ENCODE data around the gene CACNA2D2.

The CACNA2D2 gene

DNA sequence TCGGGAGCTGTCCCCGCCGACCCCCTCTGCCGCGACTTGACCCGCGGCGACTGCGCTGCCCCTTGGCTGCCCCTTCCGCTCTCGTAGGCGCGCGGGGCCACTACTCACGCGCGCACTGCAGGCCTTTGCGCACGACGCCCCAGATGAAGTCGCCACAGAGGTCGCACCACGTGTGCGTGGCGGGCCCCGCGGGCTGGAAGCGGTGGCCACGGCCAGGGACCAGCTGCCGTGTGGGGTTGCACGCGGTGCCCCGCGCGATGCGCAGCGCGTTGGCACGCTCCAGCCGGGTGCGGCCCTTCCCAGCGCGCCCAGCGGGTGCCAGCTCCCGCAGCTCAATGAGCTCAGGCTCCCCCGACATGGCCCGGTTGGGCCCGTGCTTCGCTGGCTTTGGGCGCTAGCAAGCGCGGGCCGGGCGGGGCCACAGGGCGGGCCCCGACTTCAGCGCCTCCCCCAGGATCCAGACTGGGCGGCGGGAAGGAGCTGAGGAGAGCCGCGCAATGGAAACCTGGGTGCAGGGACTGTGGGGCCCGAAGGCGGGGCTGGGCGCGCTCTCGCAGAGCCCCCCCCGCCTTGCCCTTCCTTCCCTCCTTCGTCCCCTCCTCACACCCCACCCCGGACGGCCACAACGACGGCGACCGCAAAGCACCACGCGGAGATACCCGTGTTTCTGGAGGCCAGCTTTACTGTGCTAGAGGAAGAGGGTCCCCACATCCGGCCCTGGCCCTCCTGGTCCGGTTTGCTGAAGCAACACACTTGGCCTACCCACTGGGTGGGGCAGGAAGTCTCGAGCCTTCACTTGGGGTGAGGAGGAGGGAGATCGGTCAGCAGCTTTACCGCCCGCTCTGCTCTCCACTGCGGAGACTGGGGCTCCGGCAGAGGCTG is 162.7 kb downstream of the CACNA2D2 start, which contains the start of gene RASSF1:
TSS of gene RASSF1 (minus strand) at position 389 of the 882 bp plus-strand sequence. CDS start at position 358, 31 bp downstream.
- DNase-seq, result peak; percentile 82

DNA sequence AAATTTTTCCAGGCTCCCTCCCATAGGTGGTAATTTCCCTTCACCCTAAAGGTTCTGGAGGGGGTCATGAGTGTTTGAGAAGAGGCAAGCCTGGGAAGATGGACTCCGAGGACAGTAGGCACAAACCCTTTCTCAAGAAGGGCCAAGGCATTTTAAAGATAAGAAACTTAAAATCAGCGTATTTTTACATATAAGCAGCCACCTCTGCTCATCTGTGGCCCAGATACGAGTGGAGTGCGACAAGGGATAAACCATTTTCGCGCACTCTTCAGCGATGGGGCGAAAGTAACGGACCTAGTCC is 163.3 kb downstream of the CACNA2D2 start:
- no peak for DNase-seq

- DNase-seq, result no peak
These were observed 163.8 kb downstream of the CACNA2D2 start for GRCh38 chr3:50339485-50340146.

DNA sequence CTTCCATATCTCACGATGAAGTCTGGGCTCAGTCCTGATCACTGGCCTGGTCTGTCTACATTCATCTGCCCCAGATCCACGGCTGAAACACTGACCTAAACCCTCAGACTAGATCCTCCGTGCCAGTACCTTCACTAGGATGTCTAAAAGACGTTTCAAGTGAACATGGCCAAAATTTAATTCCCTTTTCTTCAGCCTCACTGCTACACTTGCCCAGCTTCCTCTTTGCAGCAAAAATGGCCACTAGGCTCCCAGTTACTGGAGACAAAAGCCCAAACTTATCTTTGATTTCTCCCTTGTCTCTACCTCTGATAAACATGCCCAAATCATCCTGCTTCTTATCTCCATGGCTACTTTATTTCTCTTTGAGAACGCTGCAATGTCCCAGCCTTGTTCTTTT is 164.5 kb downstream of the CACNA2D2 start:
- DNase-seq, result no peak

GRCh38 chr3:50337175-50337861 is 166.1 kb downstream of the CACNA2D2 start:
- peak; percentile 98 for DNase-seq

DNA sequence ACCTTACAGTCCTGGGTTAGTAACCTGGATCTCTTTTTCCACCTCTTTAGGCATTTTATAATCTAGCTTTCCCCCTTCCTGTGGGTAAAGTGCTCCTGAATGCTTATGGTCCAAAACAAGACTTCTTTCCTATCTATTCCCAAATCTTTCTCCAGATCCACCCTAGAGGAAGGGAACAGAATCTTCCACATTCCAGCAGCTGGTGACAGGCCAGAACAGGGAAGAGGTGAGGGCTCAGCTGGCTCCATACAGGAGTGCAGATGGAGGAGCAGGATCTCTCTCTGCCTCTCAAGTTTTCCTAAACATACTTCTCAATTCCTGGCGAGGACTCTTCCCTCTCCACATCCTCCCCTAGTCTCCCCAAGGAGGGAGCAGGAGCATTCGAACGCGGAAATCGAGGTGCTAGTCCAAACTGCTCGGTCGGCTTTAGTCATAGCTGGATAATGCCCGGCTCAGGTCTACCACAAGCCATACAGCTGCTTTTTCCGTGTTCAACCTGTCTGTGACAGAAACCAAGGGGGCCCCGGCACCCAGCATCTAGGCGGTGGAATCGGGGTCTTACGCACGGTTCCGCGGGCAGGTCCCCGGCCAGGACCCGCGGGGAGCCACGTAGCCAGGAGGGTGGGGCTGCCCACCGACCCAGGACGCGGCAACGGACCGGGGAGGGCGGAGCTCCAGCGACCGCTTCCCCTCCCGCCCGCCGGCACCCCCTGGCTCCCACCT is 166.8 kb downstream of the CACNA2D2 start:
- peak; percentile 69 for DNase-seq

DNA sequence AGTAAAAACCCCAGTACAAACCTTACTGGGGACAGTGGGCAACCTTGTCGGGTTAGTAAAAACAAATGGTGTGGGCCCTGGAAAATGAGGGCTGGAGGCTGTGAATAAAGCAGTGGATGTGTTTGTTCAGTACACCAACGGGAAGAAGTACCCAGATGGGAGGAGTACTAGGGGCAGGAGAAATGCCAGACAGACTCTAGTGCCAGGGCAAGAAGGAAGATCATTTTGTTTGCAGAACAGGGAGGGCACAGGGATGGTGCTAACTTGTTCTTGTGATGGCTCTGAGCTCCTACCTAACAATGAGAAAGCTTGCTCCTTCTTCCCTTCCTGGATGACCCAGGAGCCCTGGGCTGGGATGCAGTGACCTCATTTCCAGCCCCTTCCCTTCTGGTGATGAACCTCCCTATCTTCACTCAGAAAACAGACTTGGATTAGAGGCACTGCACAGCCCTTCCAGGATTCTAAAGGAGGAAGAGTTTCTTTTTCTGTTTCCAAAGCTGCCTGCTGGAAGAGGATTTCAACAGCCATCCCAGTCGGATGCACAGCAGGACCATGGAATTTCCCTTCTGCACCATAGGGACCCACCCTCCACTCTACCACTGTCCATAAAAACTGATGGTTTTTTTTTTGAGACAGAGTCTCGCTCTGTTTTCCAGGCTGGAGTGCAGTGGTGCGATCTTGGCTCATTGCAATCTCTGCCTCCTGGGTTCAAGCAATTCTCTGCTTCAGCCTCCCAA is 168.9 kb downstream of the CACNA2D2 start:
- DNase-seq, result no peak

- no peak for DNase-seq
These were observed 169.6 kb downstream of the CACNA2D2 start for GRCh38 chr3:50333744-50334328.

DNA sequence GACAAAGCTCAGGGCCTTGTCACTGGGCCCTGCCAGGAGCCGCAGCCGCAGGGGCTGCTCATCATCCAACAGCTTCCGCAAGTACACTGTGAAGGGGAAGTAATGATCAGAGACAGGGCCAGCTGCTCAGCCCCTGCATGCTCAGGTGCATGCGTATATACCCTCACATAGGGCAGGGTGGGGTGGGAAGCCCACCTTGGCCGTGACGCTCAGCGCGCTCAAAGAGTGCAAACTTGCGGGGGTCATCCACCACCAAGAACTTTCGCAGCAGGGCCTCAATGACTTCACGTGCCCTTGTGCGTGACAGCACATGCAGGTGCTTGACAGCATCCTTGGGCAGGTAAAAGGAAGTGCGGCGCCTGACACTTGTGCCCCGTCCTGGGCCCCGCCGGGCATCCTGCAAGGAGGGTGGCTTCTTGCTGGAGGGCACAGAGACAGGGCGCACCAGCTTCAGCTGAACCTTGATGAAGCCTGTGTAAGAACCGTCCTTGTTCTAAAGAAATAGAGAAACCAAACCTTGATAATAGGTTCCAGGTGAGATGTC is 172.0 kb downstream of the CACNA2D2 start:
- no peak for DNase-seq

DNA sequence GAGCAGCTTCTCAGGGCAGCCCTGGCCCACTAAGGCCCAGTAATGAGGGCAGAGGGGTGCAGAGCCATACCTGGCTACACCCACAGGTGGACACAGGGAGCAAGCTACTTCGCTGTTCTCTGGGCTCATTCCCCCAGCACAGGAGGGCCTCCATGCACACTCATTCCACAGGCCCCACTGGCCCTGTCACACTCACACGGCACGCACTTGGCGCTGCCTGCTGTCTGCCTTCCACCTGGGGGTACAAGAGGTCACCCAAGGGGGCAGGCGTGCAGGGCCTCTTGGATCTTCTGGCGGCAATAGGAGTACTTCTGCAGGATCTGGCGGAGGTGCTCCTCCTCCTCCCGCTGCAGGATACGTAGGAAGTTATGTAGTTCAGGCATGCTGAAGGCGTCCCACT is 173.1 kb downstream of the CACNA2D2 start:
- DNase-seq, result no peak

DNA sequence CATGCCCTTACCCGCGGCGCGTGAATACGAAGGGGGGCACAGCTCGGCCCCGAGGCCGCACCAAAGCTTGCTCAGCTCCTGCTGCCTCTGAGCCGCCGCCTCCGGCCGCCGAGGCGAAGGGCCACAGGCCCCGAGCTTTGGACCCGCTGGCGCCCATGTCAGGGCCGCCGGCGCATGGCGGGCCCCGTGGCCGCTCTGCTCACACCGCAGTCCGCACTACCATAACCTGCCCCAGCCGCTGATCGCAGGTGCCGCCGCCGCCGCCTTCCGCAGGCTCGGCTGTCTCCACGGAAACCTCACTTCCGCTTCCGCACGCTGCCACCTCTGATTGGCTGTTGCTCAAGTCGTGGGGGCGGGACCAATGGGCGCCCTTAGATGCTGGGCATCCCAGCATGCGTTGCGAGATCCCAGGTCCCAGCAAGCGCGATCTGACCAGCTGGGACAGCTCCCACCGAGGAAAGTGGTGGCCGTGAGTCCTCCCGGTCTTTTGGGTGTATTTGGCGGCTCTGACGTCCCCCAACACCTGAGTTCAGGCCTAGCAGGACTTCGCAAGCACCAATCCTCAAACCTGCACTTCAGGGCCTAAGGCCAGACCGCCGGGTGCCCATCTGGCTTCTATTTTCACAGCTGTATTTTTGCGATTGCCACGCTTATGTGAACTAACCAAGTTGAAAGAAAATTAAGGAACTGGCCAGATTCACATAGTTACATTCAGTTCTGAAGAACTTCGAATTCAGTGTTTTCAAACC is 175.3 kb downstream of the CACNA2D2 start, which contains the start of gene TUSC2:
TSS of gene TUSC2 (minus strand) at position 281 of the 749 bp plus-strand sequence. CDS start at position 157, 124 bp downstream.
- peak; percentile 97 for DNase-seq

DNA sequence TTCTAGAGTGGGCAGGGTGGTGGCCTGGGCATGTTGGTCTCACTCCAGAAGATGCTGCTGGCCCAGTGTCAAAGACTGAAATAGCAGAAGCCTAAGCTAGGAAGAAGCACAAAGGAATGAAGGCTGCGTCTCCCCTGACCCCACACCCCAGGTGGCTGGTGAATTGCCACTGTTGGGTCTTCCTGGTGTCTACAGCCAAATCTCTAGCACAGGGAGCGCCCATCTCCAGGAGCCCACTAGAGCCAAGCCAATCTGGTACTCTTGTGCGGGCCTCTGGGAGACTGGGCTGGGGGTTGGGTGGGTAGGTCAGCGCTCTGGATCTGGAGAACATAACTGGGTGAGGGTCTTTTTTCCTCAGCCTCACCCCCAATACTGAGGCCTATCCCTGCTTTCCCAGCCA is 176.3 kb downstream of the CACNA2D2 start:
- no peak for DNase-seq

DNA sequence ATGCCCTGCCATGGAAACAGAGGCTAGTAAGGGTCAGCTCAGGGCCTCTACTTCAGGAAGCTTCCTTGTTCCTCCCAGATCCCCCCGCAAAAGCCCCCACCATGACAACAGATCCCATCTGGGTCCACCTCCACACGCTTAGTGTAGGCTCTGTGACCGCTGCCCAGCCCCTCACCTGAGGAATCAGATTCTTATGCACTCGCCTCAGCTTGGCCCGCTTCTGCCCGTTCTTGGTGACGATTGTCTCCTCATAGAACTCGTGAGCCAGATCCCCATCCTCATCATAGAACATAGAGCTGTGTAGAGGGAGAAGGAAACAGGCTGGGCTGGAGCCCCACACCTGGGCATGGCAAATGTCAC is 177.3 kb downstream of the CACNA2D2 start:
- DNase-seq, result no peak

DNA sequence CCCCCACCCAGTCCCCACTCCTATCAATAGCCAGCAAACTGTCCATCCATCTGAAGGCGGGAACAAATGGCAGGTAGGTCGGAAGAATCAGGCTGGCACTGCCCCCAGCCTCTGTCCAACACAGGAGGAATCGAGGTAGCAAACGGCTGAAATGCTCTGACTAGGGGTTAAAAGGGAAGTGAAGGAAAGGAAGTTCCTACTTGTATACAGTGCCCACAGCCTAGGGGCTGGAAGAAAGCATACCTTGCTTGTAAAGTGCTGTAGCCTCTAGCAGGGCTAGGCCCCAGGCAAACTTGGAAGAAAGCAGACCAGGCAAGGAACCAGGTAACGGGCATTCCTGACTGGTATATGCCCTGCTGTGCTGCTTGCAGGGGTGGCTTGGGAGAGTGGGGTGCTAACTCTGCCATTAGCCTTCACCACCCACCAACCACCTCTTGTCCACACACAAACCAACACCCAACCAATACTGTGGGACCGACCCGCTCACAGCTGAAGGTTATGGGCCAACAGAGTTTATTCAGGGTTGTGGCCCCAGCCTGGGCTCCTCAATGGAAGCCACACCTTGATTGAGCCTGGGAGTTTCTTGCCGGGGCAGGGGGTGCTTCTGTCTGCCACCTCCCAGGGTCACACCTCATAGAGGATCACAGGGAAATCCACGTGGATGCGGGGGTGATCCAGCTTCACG is 177.8 kb downstream of the CACNA2D2 start:
- no peak for DNase-seq

DNA sequence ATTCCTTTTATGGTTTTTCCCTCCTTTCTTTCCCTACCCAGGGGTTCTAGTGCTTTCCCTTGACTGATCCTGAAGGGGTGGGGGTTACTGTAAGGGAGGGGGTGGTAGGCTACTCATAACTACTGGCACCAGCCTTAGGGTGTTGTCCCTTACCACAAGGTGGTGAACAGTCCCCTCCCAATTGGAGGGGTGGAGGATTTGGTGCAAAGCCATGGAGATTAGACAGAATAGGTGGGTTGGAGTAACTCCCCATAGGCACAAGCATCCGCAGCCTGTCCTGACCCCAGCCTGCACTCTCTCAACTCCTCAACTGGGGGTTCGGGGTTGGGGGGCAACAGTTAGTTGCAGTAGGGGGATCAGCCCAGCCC is 178.3 kb downstream of the CACNA2D2 start:
- DNase-seq, result no peak

GRCh38 chr3:50324351-50325112 is 178.9 kb downstream of the CACNA2D2 start:
- peak; percentile 73 for DNase-seq

GRCh38 chr3:50323614-50324199 is 179.7 kb downstream of the CACNA2D2 start:
- DNase-seq, result no peak

- DNase-seq, result no peak
These were observed 180.3 kb downstream of the CACNA2D2 start for GRCh38 chr3:50323092-50323600.

All from activated CD4-positive, alpha-beta T cell treated with anti-CD3 and anti-CD28 coated beads for 48 hours (primary cell).